ENCODE results near the gene NABP2.

- TF ChIP-seq TP53 (CRISPR knock-in tag; IDR thresholded peaks at IDR 0.05) (no peak), CTCF (IDR thresholded peaks at IDR 0.05) (no peak), ZNF121 (CRISPR knock-in tag; IDR thresholded peaks at IDR 0.05) (no peak)
Observed at GRCh38 chr12:56257071-56257470, 32.9 kb downstream of the NABP2 start.

Measured in WTC11 (cell line).